HG03135 (cell line): ENCODE results near the gene TAF11L4.
"Not testable (repeated sequence)": the region's sequence is repeated elsewhere in the genome, so short reads cannot be mapped to it uniquely, and the experiment has no call there.

ENCODE experiments used
- ATAC-seq: cut with Tn5 transposase; IDR thresholded peaks from one replicate; pipeline ENCODE4 v1.9.1; 2021; ENCODE audit warnings: mild to moderate bottlenecking, moderate library complexity; ENCODE audit not compliant: unreplicated experiment

TAF11L4 gene

DNA sequence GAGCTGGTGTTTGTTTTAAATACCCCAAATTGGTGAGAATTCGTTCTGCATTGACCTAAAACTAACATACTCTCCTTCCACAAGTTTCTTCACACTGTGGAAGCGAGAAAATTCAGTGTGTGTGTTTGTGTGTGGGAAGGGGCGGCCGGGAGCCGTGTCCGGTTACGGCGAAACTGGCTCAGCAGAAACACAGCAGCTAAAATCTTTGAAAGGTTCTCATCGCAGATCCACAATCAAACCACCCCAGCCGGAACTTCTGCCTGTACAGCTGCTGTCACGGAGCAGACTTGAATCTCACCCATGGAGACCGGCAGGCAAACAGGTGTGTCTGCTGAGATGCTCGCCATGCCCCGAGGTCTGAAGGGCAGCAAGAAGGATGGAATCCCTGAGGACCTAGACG, at the start of gene TAF11L4:
TAF11L4 (plus strand) TSS at position 301 of the 400 bp plus-strand sequence.
- ATAC-seq = not testable (repeated sequence)

DNA sequence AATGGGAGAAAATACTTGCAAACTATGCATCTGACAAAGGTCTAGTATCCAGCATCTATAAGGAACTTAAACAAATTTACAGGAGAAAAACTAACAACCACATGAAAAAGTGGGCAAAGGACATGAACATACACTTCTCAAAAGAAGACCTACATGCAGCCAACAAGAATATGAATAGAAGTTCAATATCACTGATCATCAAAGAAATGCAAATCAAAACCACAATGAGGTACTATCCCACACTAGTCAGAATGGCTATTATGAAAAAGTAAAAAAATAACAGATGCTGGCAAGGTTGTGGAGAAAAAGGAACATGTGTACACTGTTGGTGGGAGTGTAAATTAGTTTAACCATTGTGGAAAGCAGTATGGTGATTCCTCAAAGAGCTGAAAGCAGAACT, 46.5 kb upstream of the TAF11L4 start:
- not testable (repeated sequence) for ATAC-seq

DNA sequence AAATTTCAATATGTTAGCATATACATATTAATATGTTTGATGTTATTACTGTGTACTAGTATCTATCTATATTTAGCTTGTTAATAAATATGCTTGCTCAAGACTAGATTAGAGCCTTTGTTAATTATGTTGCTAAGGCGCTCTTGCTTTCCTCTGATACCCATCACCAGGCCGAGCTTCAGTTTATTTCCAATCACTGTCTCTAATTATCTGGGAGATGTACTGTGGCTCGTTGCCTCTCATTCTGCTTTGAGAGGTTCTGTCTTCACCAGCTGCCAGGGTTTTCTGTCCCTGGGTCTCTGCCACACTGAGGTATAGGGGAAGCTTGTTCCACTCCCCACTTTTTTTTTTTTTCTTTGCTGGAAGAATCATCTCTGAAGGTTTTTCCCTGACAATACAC, 44.6 kb upstream of the TAF11L4 start:
- no peak for ATAC-seq

DNA sequence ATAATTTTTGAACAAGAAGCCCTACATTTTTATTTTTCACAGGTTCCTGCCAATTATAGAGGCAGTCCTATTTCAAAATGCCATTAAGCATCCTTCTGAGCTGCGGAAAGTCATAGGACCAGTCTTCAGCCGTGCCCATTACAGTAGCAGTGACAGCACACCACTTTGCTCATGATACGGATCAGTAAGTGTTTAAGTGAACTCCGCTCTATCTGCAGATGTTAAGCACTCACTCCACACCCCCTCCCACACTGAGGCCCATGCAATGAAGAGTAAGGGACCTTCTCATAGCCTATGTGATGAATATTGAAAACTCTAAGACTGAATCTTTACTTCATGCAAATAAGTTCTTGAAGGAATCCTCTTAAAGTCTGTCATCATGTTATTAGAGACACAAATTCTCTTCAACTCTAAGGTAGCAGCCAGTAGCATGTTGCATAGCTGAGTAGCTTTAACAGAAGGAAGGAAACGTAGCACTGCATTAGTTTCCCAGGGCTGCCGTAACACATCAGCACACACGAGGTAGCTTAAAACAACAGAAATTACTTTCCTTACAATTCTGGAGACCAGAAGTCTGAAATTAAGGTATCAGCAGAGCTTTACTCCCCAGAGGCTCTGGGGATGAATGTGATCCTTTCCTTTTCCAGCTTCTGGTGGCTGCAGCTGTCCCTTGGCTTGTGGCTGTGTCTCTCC, 43.9 kb upstream of the TAF11L4 start:
- no peak for ATAC-seq

DNA sequence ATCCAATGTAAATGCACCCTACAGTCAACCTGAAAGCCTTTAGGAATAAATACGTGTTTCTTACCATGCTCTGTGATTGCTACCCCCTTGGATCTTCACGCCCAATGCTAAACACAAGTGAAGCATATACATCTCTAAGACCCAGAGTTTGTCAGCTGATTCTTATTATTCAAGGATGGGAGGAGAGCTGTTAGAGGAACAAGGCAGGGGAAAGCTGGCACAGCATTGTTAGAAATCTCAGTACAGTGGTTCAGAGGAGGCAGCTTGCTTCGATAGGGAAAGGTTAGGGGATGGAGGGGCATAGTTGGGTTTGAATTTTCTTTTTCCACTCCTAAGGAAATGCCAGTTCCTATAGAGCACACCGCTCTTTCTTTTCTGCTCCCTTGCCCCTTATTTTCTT, 40.2 kb upstream of the TAF11L4 start:
- ATAC-seq = no peak

DNA sequence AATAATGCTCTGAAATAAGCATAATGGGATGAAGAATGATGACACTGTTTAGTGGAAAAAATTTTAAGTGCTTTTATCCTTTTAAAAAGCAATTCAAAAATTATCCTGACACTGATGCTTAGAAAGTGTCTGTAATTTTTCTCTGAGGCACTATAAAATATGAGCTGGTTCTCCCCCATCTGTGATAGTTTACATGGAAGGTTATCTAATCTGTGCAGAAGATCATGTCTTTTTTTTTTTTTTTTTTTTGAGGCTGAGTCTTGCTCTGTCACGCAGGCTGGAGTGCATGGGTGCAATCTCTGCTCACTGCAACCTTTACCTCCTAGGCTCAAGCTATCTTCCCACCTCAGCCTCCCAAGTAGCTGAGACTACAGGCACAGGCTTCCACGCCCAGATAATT, 38.8 kb upstream of the TAF11L4 start:
- ATAC-seq = no peak

DNA sequence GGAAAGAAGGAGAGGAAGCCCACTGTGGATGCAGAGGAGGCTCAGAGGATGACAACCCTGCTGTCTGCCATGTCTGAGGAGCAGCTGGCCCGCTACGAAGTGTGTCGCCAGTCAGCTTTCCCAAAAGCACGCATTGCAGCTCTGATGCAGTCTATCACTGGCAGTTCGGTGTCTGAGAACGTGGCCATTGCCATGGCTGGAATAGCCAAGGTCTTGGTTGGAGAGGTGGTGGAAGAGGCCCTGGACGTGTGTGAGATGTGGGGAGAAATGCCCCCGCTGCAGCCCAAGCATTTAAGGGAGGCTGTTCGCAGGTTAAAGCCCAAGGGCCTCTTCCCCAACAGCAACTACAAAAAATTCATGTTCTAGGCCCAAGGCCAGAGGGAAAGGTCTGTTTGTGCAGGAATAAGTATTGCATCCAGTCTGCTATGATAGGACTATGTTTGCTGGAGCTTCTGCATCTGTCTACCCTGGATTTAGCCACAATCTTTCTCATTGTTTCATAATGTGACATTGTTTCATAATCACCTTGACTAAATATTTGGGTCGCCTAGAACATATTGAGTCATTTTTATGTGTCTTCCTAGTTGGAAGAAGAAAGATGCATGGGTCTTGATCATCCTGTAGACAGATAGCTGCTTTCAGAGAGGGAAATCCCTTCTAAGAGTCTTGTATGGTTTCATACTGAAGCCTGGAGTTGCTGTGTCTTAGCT, 35.0 kb upstream of the TAF11L4 start:
- not testable (repeated sequence) for ATAC-seq

DNA sequence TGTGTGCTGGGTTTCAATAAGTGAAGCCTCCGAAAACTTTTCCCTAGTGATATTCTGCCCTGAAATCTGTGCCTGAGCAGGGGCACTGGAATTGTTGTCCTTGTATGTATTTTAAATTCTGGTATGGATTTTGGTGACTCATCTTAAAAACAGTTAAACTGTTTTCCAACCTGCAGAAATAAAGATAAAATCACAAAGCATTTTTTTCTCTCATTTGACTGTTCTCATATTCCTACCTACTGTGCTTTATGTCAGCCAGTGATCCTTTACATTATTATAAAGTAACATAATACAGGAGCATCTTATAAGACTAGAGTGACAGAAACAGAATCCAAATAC, 34.5 kb upstream of the TAF11L4 start:
- ATAC-seq = no peak

DNA sequence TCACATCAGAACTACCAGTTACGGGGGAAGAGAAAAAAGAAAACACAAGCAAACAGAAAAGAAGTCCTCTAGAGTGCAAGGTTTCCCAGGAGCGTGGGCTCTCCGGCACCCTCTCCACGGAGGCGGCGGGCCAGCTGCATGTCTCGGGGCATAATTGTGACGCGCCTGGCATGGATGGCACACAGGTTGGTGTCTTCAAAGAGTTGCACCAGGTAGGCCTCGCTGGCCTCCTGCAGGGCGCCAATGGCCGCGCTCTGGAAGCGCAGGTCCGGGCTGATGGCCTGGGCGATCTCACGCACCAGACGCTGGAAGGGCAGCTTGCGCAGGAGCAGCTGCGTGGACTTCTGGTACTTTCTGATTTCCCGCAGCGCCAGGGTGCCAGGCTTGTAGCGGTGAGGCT, 30.3 kb upstream of the TAF11L4 start:
- ATAC-seq = not testable (repeated sequence)

DNA sequence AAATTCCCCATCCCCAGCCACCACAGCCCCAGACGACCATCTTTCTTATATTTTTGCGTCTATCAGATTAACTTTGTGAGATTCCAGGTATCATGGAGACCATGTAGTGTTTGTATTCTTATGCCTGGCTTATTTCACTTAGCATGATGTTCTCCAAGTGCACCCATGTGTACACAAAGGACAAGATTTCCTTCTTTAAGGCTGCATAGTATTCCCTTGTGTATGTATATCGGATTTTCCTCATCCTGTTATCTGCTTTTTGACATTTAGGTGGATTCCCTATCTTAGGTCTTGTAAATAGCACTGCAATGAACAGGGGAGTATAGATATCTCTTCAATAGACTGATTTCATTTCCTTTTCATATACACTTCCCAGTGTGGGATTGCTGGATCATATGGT, 28.8 kb upstream of the TAF11L4 start:
- no peak for ATAC-seq

DNA sequence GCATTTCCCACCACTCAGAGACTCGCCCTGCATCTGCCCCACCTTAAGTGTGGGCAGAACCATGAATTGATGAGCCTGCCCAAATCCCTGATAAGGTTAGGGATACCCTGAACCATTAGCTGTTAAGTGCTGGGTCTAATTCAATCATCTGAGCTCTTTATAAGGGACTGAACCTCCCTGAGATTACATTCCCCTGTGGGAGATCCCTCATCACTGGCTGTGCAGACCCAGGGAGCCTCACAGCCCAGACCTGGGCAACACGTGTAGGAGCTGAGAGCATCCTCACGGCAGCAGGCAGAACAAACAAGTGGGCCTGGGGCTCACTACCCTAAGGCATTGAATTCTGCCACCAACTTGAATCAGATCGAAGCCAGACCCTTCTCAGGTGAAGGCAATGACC, 24.2 kb upstream of the TAF11L4 start:
- ATAC-seq = no peak

DNA sequence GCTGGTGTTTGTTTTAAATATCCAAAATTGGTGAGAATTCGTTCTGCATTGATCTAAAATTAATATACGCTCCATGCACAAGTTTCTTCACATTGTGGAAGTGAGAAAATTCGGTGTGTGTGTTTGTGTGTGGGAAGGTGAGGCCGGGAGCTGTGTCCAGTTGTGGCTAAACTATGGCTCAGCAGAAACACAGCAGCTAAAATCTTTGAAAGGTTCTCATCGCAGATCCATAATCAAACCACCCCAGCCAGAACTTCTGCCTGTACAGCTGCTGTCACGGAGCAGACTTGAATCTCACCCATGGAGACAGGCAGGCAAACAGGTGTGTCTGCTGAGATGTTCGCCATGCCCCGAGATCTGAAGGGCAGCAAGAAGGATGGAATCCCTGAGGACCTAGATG, 23.7 kb upstream of the TAF11L4 start, which contains the start of gene TAF11L2:
TAF11L2 (plus strand) TSS at position 301 of the 400 bp plus-strand sequence.
- ATAC-seq = not testable (repeated sequence)

DNA sequence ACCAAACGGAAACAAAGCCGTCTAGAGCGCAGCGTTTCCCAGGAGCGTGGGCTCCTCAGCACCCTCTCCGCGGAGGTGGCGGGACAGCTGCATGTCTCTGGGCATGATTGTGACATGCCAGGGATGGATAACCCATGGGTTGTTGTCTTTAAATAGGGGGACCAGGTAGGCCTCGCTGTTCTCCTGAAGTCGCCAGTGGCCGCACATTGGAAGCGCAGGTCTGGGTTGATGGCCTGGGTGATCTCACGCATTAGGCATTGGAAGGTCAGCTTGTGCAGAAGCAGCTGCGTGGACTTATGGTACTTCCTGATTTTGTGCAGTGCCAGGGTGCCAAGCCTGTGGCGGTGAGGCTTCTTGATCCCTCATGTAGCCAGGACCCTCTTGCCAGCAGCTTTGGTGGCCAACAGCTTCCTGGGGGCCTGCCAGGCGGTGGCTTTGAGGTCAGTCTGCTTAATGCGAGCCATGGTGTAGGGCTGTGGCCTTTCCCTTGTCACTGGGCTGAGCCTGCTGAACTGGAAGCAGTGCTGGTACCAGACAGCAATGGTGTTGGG, 9.8 kb upstream of the TAF11L4 start:
- ATAC-seq = no peak

DNA sequence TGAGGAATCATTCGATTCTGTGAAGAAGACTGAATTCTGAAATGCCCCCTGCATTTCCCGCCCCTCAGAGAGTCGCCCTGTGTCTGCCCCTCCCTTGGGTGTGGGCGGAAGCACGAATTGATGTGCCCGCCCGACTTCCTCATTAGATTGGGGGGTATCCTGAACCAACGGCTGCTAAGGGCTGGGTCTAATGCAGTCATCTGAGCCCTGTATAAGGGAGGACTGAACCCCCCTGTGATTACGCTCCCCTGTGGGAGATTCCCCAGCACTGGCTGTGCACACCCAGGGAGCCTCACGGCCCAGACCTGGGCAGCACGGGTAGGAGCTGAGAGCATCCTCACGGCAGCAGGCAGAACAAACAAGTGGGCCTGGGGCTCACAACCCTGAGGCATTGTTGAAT, 4.1 kb upstream of the TAF11L4 start:
- ATAC-seq = not testable (repeated sequence)

DNA sequence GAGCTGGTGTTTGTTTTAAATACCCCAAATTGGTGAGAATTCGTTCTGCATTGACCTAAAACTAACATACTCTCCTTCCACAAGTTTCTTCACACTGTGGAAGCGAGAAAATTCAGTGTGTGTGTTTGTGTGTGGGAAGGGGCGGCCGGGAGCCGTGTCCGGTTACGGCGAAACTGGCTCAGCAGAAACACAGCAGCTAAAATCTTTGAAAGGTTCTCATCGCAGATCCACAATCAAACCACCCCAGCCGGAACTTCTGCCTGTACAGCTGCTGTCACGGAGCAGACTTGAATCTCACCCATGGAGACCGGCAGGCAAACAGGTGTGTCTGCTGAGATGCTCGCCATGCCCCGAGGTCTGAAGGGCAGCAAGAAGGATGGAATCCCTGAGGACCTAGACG, 3.5 kb upstream of the TAF11L4 start, which contains the start of gene TAF11L3:
TAF11L3 (plus strand) TSS at position 301 of the 400 bp plus-strand sequence.
- not testable (repeated sequence) for ATAC-seq

DNA sequence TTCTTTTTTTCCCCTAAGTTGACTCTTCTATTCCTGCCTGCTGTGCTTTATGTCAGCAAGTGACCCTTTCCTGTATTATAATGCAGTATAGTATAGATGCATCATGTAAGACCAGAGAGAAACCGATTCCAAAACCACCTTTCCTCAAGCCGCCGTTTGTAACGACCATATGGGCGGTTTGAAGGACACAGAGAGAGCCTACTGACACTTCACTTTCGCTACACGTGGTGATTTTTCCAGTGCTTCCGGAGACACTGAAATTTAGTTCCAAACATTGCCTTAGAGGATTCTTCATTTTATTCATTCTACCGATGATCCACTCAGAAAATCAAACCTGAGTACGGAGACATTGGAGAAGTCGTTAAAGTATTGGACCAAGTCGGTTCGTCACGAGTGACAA, 2.1 kb upstream of the TAF11L4 start:
- ATAC-seq = not testable (repeated sequence)

DNA sequence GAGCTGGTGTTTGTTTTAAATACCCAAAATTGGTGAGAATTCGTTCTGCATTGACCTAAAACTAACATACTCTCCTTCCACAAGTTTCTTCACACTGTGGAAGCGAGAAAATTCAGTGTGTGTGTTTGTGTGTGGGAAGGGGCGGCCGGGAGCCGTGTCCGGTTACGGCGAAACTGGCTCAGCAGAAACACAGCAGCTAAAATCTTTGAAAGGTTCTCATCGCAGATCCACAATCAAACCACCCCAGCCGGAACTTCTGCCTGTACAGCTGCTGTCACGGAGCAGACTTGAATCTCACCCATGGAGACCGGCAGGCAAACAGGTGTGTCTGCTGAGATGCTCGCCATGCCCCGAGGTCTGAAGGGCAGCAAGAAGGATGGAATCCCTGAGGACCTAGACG, 3.3 kb downstream of the TAF11L4 start, which contains the start of gene TAF11L5:
TAF11L5 (plus strand) TSS at position 301 of the 400 bp plus-strand sequence.
- not testable (repeated sequence) for ATAC-seq

DNA sequence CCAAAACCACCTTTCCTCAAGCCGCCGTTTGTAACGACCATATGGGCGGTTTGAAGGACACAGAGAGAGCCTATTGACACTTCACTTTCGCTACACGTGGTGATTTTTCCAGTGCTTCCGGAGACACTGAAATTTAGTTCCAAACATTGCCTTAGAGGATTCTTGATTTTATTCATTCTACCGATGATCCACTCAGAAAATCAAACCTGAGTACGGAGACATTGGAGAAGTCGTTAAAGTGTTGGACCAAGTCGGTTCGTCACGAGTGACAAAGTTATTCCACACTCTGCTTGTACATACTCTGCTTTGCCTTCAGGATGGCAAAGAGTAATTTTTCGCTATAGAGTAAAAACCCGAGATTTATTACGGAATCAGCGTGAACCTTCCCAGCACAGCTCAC, 4.9 kb downstream of the TAF11L4 start:
- ATAC-seq = not testable (repeated sequence)

DNA sequence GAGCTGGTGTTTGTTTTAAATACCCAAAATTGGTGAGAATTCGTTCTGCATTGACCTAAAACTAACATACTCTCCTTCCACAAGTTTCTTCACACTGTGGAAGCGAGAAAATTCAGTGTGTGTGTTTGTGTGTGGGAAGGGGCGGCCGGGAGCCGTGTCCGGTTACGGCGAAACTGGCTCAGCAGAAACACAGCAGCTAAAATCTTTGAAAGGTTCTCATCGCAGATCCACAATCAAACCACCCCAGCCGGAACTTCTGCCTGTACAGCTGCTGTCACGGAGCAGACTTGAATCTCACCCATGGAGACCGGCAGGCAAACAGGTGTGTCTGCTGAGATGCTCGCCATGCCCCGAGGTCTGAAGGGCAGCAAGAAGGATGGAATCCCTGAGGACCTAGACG, 6.8 kb downstream of the TAF11L4 start, which contains the start of gene TAF11L6:
TAF11L6 (plus strand) TSS at position 301 of the 400 bp plus-strand sequence.
- ATAC-seq = not testable (repeated sequence)
